ENCODE results near the gene HNRNPF. TPM values are rescaled to one million over a fixed set of nuclear protein-coding genes. Genes with fewer than 3 reads are reported as not detected.

Gene HNRNPF
- total RNA-seq, 4 donors from 2014 or later, result 109 to 151 (median 135) TPM

DNA sequence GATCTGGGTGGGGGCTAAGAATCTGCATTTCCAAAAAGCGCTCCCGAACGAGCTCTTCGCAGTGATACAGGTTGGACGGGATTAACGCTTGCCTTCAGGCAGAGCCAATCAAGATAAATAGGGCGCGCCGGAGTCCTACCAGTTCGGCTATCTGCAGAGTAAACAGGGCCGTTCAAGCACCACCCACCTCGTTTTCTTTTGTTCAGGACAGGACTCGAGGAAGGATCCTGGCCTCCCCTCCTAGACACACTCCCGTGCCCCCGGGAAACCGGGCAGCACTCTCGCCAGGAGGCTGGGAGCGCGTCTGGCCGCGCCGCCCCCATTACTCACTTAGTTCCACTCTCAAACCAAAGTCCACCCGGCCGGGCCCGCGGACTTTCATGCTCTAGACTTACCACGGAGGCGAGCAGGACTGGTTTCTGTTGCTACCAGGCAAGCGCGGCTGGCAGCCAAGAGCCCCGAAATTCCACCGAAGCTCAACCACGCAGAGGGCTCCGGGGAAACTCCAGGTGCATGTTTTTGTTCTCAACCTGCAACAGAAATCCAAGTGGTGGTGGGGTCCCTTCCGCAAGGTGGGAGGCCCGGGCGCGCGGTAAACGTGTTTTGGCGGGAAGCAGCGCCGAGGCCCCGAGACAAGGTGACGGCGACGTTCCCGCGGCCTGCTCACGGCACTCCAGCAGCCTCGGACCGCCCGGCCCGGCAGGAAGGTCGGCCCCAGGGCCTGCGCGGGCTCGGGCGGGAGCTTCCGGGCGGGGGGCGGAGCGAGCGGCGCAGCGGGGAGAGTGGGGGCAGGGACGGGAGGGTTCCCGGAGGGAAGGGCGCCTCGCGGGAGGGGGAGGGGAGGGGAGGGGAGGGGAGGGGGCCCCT is 12.7 kb downstream of the HNRNPF start:
- TF ChIP-seq, protein P1, sequence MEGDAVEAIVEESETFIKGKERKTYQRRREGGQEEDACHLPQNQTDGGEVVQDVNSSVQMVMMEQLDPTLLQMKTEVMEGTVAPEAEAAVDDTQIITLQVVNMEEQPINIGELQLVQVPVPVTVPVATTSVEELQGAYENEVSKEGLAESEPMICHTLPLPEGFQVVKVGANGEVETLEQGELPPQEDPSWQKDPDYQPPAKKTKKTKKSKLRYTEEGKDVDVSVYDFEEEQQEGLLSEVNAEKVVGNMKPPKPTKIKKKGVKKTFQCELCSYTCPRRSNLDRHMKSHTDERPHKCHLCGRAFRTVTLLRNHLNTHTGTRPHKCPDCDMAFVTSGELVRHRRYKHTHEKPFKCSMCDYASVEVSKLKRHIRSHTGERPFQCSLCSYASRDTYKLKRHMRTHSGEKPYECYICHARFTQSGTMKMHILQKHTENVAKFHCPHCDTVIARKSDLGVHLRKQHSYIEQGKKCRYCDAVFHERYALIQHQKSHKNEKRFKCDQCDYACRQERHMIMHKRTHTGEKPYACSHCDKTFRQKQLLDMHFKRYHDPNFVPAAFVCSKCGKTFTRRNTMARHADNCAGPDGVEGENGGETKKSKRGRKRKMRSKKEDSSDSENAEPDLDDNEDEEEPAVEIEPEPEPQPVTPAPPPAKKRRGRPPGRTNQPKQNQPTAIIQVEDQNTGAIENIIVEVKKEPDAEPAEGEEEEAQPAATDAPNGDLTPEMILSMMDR (IDR thresholded peaks at IDR 0.05; ENCODE audit: low read depth), result no peak

DNA sequence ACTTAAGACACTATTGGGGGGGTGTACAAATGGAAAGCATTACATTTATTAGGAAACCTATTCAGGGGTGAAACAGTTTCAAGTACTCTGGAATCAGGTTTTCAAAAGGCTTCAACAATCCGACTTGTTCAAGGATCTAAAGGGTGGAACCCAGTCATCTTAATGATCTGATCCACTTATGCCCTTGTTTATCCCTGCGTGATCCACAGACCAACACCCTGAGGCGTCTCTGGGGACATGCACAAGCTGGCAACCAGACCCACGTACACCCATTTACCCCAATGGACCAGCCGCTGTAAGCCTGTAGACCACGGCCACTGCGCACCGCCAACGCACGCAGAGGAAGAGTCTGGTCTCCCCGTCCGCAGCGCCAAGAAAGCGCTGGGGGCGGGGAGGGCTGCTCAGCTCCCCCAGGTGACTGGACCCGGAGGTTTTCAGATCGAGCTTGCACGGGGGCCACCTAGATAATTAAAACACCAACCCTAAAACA is 13.4 kb downstream of the HNRNPF start:
- TF ChIP-seq, protein P1 (IDR thresholded peaks at IDR 0.05; ENCODE audit: low read depth), result no peak

GRCh38 chr10:43394868-43395267 is 14.1 kb downstream of the HNRNPF start:
- TF ChIP-seq, protein P1 (IDR thresholded peaks at IDR 0.05; ENCODE audit: low read depth), result no peak

DNA sequence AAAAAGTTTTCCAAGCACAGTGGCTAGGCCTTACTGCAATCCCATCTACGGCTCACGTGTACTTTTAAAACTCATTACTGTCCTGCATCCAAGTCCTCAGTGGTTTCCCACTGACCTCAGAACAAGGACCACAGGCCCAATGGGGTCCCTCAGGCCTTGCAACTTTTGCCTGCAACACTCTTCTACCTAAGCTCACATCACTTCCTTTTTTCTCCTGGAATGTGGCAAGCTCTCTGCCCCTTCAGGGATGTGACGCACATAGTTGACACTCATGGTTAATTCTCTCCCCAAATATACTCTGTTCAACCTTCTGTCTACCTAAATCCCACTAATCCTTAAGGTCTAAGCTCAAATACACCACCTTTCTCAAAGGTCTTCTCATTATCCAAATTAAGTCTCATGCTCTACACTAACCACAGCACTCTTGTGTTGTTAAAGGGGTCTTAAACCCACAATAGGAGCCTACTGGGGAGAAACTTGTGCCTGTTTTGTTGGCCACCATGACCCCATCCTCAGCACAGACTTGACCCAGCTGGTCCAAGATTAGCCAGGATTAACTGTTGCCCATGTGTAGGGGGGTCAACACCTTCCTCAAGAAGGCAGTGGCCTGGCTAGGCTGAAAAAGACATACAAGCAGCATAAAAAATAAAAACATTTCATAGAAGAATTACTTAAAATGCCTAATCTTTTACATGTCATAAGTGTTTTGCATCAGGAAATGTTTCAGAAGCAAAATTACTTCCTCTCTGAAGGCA is 15.2 kb downstream of the HNRNPF start:
- TF ChIP-seq, protein P1 (IDR thresholded peaks at IDR 0.05; ENCODE audit: low read depth), result no peak

DNA sequence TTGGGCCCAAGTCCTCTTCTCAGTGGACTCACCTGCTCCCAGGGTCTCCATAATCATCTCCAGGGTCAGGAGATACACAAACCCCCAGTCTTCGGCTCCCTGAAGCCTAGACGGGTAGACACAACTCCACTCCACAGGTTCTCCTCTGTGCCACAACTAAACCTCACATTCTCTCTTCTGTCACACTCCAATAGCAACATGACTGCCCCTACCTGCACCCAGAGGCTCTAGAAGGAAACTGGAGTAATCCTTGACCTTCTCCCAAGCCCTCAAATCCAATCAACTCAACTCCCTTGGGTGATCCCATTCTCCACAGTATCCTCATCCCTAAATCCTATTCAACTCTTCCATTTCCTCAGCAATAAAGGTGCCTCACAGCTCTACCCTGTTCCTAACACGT is 16.2 kb downstream of the HNRNPF start:
- TF ChIP-seq, protein P1 (IDR thresholded peaks at IDR 0.05; ENCODE audit: low read depth), result no peak

- TF ChIP-seq, protein P1 (IDR thresholded peaks at IDR 0.05; ENCODE audit: low read depth), result no peak
These were observed 17.5 kb downstream of the HNRNPF start for GRCh38 chr10:43391496-43391895.

DNA sequence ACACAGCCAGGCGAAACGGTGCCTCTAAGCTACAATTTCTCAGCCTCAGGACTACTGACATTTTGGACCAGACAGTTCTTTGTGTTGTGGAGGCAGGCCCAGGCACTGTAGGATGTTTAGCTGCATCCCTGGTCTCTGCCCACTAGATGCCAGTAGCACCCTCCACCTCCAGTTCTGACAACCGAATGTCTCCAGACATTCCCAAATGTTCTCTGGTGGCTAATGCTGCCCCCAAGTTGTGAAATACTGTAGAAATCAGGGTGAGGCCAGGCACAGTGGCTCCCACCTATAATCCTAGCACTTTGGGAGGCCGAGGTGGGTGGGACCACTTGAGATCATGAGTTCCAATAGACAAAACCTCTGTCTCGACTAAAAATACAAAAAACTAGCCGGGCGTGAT is 18.2 kb downstream of the HNRNPF start:
- TF ChIP-seq, protein P1 (IDR thresholded peaks at IDR 0.05; ENCODE audit: low read depth), result no peak

Data from subcutaneous adipose tissue (tissue), 4 donors.